Right renal cortex interstitium (tissue), 3 donors: ENCODE results near the gene CREM. TPM values are rescaled to one million over a fixed set of nuclear protein-coding genes. Genes with fewer than 3 reads are reported as not detected.
A peak's percentile ranks its signal among the peaks of the same experiment; 100 is the strongest.

Source experiments
- DNase-seq, 3 donors: peaks; one replicate each; pipeline ENCODE4 v3.0.0-alpha.2; 2013; ENCODE audit warnings: low read depth in 3 of 3, low spot score in 2 of 3
- polyA plus RNA-seq, 3 donors: library from polyadenylated mRNA; unstranded; fragments of 120-200 nt; gene quantifications; one replicate each; pipeline ENCODE4 v1.2.1, GENCODE V29; 2013; ENCODE audit not compliant: insufficient read length in 3 of 3

Gene CREM
- polyA plus RNA-seq, 3 donors = 47.1 to 51.1 (median 49.2) TPM

DNA sequence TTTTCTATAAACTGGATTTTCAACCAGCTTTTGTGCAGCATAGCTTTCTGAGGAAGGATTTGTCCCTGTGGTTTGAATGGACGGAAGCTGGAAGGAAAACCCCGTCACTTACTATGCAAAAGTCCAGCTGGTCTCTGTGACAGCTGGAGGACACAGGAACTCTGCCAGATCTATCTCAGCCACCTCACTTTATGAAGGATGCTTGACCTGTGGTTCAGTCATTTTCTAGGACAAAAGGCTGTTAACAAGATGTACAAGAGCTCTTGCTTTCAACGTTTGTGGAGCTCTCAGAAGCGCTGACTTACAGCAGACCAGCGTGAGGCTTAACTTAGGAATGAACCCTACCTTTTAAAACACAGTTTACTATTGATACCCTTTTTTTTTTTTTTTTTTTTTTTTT lies 90.8 kb downstream of the CREM start:
- peak in 2 of 3 donors; percentile 47 to 55 for DNase-seq

GRCh38 chr10:35218339-35218955 lies 91.8 kb downstream of the CREM start:
- peak; percentile 74 to 83 (median 83) for DNase-seq

DNA sequence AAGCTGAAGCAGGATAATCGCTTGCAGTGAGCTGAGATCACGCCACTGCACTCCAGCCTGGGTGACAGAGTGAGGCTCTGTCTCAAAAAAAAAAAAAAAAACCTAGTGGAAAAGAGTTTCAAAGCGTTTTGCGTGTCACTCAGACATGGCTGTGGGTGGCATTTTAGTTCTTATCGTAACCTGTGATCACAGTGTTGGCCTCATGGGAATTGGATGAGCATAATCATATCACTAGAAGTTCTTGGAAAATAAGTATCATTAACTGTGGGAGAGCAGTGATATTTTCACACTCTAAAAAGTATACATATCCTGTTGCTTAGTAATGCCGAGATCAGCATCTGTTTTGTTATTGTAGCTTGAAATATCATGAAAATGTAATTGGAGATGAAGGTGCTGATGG lies 92.6 kb downstream of the CREM start:
- DNase-seq = no peak

- DNase-seq = no peak
Measured at GRCh38 chr10:35219891-35220890, 93.5 kb downstream of the CREM start.

DNA sequence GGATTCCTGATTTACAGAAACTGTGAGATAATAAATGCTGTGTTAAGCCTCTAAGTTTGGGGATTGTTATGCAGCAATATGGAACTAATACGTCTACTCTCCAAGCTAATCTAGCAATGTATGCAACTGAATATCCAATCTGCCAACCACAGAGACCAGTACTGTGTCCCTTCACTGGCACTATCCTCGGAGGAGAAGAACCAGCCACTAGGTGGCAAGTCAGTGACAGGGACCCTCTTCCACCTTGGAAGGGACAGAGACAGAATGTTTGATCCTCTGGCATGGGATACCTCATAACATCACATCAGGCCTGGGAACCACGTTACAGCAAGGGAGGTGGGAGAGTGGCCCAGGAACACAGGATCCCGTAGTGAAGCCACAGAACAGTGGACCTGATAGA lies 96.4 kb downstream of the CREM start:
- DNase-seq = no peak

DNA sequence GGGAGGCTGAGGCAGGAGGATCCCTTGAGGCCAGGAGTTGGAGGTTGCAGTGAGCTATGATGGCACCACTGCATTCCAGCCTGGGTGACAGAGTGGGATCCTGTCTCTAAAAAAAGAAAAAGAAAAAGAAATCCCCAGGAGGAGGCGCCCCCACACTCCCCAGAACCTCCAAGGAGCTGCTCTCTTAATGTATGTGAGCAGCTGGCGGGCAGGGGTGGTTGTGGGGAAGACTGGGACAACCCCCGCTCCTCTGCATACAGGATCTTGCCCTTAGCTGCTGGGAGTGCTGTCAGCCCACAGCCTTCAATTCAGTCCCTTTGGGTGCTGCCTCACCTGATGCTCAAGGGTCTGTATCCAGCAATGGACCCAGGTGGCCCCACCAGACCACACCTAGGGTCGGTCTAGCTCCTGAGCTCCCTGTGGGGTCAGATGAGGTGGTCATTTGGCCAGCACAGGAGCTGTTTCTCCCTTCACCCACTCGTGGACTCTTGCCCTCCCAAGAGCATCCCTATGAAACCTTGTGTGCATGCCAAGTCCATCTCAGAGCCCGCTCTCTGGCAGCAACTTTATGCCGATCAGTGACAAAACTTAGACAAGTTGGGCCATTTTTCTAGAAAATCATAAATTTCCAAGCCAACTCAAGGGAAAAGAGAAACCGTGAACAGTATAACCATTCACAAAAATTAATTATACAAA lies 97.5 kb downstream of the CREM start:
- DNase-seq = no peak

DNA sequence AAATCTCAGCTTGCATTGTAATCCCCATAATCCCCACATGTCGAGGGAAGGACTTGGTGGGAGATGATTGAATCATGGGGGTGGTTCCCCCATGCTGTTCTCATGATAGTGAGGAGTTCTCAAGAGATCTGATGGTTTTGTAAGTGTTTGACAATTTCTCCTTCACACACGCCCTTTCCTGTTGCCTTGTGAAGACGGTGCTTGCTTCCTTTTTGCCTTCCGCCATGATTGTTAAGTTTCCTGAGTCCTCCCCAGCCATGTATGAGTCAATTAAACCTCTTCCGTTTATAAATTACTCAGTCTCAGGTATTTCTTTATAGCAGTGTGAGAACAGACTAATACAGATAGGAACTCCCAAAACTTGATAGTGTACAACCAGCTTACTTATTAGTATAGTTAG lies 98.6 kb downstream of the CREM start:
- DNase-seq = no peak

- no peak for DNase-seq
Measured at GRCh38 chr10:35226507-35226906, 99.9 kb downstream of the CREM start.

DNA sequence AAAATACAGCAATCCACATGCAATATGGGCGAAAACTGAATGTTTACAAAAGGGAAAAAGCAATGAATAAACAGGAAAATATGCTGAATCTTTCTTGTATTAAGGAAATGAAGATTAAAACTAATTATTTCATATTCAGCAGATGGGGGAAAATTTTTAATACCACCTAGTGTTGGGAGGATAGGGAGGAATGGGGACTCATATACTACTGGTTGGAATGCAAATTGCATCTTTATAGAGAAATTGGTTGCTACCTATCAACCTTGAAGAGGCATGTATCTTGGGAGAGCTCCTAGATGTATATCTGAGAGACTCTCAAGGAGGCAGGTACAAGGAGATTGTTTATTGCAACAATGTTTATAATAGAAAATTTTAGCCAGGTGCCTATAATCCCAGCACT lies 101.4 kb downstream of the CREM start:
- no peak for DNase-seq

- DNase-seq = no peak
Measured at GRCh38 chr10:35231646-35232045, 105.0 kb downstream of the CREM start.

- no peak for DNase-seq
Measured at GRCh38 chr10:35232527-35232926, 105.9 kb downstream of the CREM start.

- DNase-seq = no peak
Measured at GRCh38 chr10:35234073-35234472, 107.4 kb downstream of the CREM start.

DNA sequence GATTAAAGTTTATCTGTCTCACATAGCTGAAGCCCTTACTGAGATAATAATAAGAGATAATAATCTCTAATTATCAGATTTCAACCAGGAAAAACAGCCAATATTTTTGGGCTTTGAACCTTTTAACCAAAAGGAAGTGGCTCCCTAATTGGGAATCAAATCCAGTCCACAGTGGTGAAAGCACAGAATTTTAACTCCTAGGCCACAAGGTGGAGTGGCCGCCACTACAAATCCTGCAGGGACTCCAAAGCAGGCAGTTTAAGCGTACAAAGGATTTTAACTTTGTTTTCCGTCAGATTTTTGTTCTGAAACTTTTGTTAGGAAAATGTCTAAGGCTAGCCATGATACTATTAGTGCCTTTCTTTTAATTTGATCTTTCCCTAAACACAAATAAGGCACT lies 110.1 kb downstream of the CREM start:
- no peak for DNase-seq

DNA sequence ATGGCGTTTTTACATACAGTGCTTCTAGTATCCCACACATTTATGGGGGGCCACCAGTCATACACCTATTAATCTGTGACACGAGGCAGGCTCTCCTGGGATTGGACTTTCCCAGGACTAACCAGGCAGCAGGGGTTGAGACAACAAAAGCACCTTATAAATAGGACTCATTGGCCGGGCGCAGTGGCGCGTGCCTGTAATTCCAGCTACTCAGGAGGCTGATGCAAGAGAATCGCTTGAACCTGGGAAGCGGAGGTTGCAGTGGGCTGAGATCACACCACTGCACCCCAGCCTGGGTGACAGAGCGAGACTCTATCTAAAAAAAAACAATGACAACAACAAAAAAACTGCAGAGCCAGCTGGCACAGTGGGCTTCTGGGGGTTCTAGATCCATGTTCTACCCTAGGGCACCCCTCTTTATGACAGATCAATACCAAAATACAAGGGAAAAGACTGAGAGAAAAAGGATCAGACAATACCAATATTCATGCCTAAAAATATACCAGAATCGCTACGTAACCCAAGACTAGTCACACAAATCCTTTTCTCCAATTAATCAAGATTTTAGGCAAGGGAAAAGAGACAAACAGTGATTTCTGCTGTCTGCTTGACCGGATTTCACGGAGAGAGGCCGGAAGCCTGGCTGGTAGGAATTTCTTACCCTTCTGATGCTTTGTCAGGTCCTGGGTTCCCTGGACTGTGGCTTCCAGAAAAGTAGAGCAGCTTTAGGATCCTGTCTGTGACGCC lies 111.3 kb downstream of the CREM start:
- DNase-seq = no peak

- no peak for DNase-seq
Measured at GRCh38 chr10:35244549-35244948, 117.9 kb downstream of the CREM start.

DNA sequence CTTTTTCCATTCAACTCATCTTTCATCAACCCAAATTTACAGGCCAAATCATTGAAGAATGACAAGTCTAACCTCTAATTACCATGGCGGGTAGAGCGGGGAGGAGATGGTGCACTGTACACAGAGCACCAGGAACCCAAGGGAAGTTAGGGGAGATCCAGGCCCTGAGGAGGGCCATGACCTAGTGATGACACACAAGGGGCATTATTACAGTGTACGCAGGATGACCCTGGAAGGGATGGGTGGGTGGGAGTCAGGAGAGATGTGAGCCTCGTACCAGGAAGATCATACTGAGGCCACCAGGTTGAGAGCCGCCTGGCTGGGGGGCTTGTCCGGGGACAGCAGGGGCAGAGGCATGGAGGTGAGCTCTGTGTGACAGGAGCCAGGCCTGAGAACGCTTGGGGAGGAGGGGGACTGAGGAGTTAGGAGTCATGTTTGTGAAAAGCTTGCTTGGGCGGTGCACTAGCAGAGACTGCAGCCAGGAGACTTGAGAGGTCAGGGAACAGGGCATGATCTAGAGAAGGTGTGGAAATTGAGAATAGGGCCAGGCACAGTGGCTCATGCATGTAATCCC lies 120.2 kb downstream of the CREM start:
- DNase-seq = no peak

DNA sequence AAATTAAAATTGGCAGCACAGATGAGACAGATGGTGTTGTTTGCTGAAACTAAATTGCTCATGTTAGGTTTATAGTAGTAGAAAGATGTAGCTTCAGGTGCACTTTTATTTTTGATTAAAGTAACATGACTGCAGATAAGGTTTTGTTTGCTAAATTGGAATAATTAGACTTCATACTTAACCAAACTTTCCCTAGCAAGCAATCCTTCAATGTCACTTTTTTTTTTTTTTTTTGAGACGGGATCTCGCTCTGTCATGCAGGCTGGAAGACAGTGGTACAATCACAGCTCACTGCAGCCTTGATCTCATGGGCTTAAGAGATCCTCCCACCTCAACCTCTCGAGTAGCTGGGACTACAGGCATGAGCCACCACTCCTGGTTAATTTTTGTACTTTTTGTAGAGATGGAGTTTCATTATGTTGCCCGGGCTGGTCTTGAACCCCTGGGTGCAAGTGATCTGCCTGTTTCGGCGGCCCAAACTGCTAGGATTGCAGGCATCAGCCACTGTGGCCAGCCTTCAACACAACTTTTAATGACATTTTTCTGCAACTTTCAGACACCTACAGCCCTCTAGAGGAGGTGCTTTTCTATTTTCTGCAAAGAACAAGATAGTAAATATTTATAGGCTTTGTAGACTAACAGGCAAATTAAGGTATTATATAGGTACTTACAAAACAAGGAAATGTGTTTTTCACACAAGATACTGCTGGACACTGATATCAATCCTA lies 124.9 kb downstream of the CREM start:
- DNase-seq = no peak

GRCh38 chr10:35257057-35257983 lies 130.7 kb downstream of the CREM start:
- no peak for DNase-seq
